Measurements from ENCODE around the gene ODF2.
"Not testable (repeated sequence)": the region's sequence is repeated elsewhere in the genome, so short reads cannot be mapped to it uniquely, and the experiment has no call there.

The ODF2 gene

GRCh38 chr9:128423356-128423755, 32.5 kb upstream of the ODF2 start:
- DNase-seq (ENCODE audit: low read depth, low spot score): not testable (repeated sequence)

GRCh38 chr9:128424268-128424780, 31.5 kb upstream of the ODF2 start:
- DNase-seq (ENCODE audit: low read depth, low spot score): no peak

GRCh38 chr9:128428644-128429512, 26.9 kb upstream of the ODF2 start:
- DNase-seq (ENCODE audit: low read depth, low spot score): no peak

- DNase-seq (ENCODE audit: low read depth, low spot score): no peak
Measured at GRCh38 chr9:128429513-128430086, 26.2 kb upstream of the ODF2 start.

- no peak for DNase-seq (ENCODE audit: low read depth, low spot score)
Measured at GRCh38 chr9:128431207-128431606, 24.6 kb upstream of the ODF2 start.

GRCh38 chr9:128434340-128434739, 21.5 kb upstream of the ODF2 start:
- no peak for DNase-seq (ENCODE audit: low read depth, low spot score)

GRCh38 chr9:128435611-128436010, 20.2 kb upstream of the ODF2 start:
- no peak for DNase-seq (ENCODE audit: low read depth, low spot score)

GRCh38 chr9:128438343-128439109, 17.3 kb upstream of the ODF2 start:
- no peak for DNase-seq (ENCODE audit: low read depth, low spot score)

GRCh38 chr9:128439273-128439672, 16.5 kb upstream of the ODF2 start:
- no peak for DNase-seq (ENCODE audit: low read depth, low spot score)

- DNase-seq (ENCODE audit: low read depth, low spot score): no peak
Measured at GRCh38 chr9:128442150-128442549, 13.7 kb upstream of the ODF2 start.

GRCh38 chr9:128446505-128446904, 9.3 kb upstream of the ODF2 start:
- DNase-seq (ENCODE audit: low read depth, low spot score): not testable (repeated sequence)

- no peak for DNase-seq (ENCODE audit: low read depth, low spot score)
Measured at GRCh38 chr9:128448746-128449145, 7.1 kb upstream of the ODF2 start.

GRCh38 chr9:128454991-128455390, 815 bp upstream of the ODF2 start:
- no peak for DNase-seq (ENCODE audit: low read depth, low spot score)

- DNase-seq (ENCODE audit: low read depth, low spot score): no peak
Measured at GRCh38 chr9:128456613-128457061, 831 bp downstream of the ODF2 start.

- no peak for DNase-seq (ENCODE audit: low read depth, low spot score)
Measured at GRCh38 chr9:128457207-128457606, 1.4 kb downstream of the ODF2 start.

- DNase-seq (ENCODE audit: low read depth, low spot score): no peak
Measured at GRCh38 chr9:128459011-128459410, 3.2 kb downstream of the ODF2 start.

- no peak for DNase-seq (ENCODE audit: low read depth, low spot score)
Measured at GRCh38 chr9:128469070-128469469, 13.3 kb downstream of the ODF2 start.

GRCh38 chr9:128470560-128470959, 14.8 kb downstream of the ODF2 start:
- no peak for DNase-seq (ENCODE audit: low read depth, low spot score)

GRCh38 chr9:128473104-128473503, 17.3 kb downstream of the ODF2 start:
- no peak for DNase-seq (ENCODE audit: low read depth, low spot score)

GRCh38 chr9:128475867-128476266, 20.1 kb downstream of the ODF2 start:
- DNase-seq (ENCODE audit: low read depth, low spot score): no peak

- no peak for DNase-seq (ENCODE audit: low read depth, low spot score)
Measured at GRCh38 chr9:128479262-128479661, 23.5 kb downstream of the ODF2 start.

- DNase-seq (ENCODE audit: low read depth, low spot score): no peak
Measured at GRCh38 chr9:128481561-128481960, 25.8 kb downstream of the ODF2 start.
